Stimulated activated CD4-positive, alpha-beta T cell treated with anti-CD3 and anti-CD28 coated beads, TNF-alpha, amount 100 ng/mL, for 24 hours (primary cell): ENCODE measurements around the gene POLD4.
A peak's percentile ranks its signal among the peaks of the same experiment; 100 is the strongest.

Experiments used
- DNase-seq, 3 experiments: peaks; one replicate each; pipeline ENCODE4 v3.0.0-alpha.2; 2020; ENCODE audit warnings: low read depth in 3 of 3

The POLD4 gene

DNA sequence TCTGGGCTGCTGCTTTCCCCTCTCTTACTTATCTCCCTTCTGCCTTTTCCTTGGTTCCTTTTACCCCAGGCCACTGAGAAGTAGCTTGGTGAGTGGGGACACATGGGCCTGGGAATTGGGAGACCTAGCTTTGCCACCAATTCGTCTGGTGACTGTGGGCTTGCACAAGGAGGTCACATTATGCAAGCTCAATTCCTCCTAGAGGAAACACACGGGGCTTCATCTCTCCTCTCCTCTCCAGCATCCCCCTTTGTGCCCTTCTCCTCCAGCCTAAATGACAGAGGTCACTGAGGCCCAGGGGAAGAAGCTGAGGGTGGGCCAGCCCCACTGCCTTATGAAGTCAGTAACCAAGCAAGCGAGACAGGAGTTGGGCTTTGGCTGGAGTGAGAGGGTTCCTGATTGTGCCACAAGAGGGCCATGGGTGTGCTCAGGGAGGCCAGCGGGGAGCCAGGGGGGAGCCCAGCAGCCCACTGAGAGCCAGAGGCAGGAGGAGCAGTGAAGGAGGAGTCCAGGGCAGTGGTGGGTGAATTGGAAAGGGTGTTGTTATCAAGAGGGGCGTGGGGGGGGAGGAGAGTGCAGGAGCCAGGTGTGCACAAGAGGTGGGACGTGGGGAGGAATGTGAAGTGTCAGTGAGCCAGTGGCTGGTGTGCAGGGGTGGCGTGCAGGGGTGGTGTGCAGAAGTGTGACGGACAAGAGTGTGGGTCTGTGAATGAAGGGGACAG, 18.0 kb upstream of the POLD4 start:
- no peak for DNase-seq

DNA sequence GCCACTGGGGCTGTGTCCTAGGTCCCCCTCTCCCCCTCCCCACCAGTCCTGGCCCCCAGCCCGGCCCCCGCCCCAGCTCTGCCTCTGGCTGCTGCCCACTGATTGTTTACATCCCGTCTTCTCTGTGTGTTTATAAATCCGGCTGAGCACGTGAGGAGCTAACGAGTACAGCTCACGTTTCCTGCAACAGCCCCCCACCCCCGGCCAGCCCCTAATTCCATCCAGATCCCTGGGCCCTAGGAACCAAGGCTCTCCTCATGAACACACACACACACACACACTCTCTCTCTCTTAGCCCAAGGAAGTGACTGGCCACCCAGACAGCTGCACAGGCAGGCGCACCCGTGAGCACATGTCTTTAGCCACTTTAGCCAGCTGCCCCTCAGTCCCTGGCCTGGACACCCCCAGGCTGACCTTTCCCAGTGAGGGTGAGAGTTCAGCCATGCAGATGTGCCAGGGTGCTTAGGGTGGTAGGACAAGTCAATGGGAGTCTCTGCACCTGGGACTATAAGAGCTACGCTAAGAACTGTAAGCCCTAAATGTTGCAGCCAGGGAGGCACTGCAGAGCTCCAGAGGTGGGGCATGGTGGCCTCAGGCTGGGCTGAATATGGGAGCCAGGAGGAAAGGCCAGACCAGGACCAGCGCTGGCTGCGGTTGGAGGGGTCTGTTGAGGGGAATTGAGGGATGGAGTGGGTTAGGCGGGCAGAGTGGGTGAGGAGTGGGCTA, 17.2 kb upstream of the POLD4 start:
- DNase-seq = no peak

DNA sequence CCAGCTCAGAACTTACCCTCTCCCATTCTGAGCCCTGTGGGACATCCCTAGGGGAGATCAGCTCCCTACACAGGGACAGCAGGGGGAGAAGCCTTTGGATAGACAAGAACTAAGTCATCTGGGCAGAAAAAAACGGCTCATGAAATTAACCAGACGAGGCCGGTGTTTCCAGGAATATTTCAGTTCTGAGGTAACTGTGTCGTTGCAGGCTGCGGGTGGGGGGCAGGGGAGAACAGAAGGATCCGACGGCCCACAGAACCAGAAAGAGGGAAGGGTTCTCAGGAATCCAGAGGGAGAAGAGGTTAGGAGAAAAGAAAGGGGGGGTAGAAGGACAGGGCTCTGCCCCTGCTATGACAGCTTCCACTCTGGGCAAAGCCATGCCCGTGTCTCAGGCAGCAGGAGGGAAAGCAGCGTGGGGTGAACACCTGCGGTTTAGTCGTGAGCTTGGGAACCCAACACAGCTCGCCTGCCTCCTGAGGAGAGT, 16.5 kb upstream of the POLD4 start:
- DNase-seq = no peak

DNA sequence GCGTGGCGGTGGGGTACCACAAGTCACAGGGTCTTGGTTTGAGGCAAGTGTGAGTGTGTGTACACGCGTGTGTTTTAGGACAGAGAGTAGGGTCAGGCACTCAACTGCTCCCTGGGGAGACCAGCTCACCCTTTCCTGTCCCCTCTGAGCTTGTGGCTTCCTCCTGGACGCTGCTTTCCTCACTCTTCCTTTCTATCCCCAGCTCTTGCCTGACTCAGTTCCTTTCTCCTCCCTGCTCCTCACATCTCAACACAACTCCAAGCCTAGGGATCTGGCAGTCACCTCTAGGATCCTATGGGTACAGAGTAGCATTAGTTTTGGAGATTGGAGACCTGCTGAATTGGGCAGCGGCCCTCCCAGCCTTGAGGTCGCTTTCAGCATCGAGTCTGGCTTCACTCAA, 15.9 kb upstream of the POLD4 start:
- no peak for DNase-seq

DNA sequence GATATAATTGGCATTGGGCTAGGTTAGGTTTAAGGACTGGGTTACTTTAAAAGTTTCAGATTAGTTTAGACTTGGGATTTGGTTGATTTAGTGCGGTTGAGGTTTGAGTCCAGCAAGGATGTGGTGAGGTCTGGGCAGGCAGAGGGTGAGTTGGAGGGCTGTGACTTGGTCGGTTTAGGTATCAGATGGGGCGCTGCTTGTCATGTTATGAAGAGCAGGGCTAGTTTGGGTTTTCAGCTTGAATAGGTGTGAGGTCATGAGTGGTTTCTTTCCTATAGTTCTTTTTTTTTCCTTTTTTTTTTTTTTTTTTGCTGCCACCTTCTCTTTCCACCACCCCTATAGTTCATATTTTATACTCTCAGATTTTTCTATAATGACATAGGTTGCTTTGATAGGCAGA, 15.3 kb upstream of the POLD4 start:
- no peak for DNase-seq

DNA sequence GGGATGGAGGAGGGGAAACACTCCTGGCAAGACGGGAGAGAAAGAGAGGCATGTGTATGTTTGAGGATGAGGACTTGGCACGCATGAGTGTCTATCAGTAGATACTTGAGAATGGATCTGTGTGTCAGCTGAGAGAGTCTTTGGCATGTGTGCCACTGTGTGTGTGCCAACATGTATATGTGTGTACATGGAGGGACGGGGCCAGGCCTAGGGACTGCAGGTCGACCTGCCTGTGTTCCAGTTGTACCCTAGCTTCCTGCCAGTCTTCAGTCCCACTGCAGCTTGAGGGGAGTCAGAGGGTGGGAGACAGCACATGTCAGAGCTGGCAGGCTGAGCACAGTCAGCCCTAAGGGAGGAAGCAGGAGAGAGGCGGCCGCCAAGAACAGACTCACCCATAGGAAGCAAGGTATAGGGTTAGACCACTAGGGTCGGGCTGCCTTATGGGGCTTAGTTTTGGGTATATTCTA, 14.4 kb upstream of the POLD4 start:
- DNase-seq = no peak

DNA sequence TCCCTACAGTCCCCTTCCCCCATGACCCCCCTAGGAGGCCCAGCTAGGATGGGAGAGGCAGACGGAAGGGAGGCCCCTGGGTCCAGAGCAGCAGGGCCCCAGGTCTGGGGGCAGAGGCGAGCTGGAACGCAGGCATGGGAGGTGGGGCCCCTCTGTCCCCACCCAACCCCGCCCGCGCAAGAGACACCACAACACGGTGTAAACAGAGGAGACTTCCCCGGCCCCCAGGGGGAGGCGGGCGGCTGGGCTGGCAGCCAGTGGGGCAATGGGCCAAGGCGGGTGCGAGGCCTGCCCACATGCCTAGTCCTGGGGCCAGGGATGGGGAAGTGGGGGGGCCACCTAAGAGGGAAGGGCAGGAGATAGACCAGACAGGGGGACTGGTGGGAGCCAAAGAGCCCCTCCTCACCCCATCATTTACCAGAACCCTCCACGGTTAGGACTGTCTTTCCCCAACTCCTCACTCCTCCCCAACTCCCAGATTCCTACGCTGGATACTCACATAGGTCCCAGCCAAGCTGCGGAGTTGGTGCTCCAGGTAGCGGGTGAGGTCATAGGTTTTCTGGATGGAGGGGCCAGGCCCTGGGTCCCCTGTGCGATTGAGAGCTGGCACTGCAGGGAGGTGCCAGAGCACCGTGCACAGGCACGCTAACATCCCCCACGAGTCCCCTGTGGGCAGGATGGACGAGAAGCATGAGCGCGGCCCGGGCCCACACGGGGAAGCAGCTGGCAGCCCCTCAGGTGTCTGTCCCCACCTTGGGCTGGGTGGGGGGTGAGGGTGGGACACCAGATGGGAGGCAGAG, 13.8 kb upstream of the POLD4 start:
- DNase-seq = no peak

DNA sequence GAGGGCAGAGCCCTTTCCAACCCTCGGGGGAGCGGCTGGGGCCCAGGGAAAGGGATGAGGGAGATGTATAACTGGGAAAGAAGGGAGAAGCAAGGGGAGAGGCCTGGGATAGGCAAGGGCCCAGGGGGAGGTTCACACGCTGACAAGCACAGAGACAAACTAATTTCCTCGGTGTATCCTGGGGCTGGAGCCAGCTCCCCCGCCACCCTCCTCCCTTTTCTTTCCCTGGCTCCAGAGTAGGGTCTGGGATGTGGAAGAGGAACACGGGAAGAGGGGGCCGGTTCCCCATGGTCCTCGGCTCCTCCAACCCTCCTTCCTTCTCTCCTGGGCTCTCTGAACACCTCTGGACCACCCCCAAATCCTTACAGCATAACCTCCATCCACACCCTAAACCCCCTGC, 13.2 kb upstream of the POLD4 start:
- no peak for DNase-seq

DNA sequence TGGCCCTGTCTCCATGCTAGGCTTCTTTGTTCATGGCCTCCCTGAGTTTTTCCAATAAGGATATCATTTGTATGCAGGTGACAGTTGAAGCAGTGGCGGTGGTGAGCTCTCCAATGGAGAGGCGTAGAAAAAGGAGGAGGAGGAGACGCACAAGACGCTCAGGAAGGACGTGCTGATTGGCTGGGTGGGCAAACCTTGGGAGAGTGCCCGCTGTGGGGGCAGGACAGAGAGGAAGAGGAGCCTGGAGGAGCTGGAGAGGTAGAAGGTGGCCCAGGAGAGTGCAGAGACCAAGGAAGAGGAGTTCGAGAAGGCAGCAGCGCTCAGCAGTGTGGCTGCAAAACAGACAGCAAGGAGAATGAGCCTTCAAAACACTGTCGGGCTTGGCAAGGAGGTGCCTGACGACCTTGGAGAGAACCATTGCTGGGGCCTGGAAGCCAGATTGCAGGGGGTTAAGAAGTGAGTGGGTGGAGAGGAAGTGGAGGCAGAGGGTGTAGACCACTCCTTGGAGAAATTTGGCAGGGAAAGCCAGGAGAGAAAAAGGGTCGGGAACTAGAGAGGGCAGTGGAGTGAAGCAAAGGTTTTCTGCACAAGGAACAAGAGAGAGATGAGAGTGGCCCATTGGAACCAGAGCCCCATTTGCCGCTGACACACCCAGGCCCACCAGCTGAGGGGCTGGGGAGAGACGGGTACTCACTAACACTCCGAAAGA, 12.5 kb upstream of the POLD4 start:
- no peak for DNase-seq

DNA sequence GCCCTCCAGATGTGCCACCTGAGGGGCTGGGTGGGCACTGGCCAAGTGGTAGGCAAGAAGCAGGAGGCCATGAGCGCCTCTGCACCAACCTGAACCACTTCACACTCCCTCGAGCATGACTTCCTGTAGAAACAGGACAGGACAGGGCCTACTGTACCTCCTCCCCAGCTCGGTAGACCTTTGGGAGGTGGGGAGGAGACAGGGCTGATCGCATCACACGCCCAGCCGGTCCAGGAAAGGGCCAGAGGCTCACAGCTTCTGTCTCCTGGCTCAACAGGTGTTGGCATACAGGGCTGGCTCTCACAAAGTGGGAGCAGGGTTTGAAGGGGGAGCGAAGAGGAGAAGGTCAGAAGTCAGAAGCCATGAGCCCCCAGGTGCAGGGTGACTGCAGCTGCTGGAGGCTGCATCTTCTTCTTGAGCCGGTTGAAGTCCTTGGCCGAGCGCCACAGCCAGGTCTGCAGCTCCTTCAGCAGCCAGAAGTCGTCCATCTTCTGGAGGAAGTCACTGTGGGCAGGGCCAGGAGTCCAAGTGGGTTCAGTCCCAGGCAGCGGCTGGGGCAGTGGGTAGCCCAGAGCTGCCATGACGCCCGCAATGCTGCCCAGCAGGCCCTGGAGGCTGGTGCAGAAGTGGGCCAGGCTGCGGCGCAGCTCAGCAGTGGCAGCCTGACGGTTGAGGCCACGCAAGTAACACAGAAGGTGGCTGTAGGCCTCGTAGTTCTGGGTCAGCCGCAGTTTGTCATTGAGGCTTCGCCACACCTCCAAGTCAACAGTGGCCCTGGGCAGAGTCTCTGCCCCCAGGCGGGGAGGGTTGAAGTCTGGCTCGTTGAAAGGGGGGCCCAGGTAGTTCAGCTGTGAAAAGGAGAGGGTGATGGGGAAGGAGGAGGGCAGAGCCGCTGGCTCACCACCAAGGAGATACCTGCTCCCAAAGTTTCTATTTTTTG, 11.7 kb upstream of the POLD4 start:
- DNase-seq = no peak

DNA sequence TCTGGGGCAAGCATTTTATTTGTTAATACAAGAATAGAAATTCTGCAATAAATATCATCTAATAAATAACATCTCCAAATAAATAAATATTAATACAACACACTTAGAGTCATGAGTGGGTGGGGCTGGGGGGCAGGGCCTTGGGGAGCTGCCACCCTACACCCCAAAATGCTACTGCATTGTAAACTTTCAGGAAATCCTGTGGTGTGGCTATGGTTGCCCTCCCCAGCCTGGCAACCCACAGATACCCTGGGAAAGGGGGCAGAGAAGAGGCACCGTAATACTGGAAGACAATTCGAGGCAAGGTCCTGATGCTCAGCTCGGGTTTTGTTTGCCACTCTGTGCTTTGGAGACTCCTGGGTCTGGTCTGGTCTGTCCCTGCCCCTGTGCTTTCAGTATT, 10.8 kb upstream of the POLD4 start:
- no peak for DNase-seq

DNA sequence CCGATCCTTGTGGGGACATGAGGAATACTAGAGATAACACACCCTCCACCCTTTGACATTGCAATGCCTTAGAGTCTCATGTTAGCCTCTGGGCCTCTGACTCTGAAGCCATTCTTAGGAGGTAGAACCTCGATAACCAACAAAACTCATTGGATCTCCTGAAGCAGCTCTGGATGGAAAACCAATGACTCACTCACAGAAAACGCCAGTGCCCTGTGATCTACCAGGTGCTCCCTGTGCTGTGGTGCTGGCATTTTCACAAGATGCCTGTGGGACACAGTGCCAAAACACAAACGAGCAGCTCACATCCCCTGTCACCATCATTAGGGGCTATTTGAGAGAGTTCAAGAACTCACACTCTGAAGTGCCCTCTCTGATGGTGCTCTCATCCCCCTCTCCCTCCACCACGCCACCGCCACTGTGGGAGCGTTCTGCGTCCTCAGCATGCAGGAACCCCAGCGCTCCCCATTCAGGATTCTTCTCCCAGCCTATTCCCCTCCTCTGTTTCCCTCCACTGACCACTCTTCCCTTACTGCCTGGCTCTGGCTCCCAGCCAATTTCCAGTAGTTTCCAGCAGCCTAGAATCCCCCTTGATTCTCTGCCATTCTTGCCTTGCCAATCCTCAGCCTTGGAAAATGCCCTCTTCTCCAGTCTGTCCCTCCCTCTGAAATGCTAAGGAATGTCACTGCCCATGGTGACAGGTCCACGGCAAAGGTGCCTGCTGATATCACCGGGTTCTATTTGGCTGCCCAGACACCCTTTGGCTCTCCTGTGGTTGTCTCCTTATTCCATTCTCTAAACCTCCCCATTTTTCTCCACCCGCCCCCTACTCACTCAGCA, 4.7 kb upstream of the POLD4 start:
- DNase-seq = no peak

DNA sequence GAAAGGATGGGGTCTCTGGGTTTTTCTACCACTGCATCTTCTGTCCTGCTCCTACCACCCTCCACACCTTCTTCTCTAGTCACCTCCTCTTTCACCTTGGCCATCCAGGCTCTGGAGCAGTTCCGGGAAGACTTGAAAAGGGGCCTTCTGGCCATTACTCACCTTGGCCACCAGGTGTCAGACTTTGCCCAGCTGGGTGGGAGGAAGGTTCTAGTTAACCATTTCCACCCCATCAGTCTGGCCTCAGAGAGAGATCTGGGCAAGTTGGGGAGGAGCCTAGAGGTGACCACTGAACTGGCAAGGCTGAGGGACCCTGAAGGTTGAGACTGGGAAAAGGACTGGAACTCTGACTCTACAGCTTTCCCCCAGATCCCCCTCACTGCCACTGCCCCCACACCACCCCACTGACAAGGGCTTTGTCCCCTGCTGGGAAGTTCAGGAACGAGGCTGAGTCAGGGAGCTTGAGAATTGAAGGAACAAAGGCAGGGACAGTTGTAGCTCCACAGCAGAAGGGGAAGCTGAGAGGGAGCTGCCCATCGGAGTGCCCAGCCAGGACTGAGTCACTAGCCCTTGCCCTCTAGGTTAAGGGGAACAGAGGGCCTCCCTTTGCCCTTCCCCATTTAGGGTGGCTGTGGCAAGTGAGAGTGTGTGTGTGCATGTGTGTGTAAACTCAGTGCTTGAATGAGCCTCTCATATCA, 3.7 kb upstream of the POLD4 start:
- peak; percentile 50 to 57 (median 52) for DNase-seq

DNA sequence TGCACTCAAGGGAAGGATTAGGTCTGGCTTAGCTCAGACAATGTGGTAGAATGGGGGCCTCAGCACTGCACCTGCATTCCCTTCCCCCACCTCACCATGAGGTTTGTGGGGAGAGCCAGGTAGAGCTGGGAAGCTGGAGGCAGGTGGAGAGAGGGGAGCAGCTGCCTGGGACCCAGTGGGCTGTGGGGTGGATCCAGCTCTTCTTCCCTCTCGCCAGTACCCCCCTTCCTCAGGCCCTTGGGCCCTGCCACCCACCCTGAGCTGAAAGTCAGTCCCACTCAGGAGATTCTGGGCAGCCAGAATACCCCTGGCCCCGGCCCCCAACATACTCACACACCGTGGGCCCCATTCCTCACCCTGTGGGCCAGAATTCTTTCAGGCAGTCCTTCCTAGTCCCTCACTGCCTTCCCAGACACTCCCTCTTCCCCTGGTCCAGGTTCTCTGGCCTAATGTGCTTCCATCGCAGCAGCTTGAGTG, 3.1 kb upstream of the POLD4 start:
- DNase-seq = no peak

DNA sequence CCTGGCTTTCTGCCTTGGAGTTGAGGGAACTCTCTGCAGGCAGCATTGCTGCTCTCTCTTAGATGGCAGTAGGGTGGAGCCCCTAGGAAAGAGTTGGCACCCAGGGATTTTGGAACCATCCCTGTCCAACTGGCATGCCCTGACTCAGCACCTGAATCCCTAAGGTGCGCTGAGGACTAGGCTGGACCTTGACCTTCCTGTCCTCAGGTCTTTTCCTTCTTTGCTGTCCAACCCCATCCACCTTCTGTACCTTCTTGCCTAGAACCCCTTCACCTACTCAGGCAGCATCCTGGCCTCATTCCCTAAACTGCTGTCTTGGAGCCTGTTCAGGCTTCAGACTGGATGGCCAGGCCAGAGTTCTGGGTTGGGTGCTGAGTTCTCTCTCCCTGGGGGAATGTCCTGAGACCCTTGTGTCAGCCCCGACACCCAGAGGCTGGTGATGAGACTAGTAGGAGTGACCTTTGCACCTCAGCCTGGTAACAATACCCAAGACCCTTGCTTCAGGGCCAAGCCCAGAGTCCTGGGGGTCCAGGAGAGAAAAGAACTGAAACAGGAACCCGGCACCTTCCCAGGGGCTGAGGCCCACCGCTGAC, 2.5 kb upstream of the POLD4 start:
- no peak for DNase-seq

DNA sequence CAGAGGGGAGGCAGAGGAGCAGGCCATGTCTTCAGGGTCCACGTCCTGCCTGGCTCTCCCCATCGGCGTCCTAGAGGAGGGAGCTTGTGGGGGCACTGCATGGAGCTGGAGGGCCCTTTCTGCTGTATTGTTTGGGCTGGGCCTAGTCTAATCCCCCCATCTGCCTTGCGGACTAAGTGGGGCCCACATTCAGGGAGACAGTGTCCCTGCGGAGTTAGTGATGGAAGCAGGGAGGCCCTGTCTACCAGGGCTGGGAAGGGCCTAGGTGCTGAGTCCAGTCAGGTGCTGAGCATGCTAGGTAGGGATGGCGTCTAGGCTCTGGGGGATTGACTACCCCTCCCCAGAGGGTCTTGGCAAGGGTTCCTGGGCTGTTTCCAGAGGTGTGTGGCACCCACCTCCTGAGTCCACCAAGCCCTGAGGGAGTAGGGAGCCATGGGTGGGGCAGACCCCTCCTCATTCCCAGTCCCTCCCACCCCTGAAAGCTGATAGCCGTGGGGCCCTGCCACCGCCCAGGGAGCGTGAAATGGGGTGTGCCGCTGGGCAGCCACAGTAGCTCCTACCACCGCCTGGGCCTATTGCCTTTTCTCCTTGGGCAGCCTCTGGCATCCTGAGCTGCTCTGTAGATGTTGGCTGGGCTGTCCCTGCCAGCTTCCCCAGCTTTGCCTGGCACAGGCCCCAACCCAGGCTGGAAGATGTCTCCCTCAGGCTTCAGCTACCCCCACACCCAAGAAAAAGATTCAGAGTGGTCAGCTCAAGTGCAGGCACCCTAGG, 1.9 kb upstream of the POLD4 start:
- no peak for DNase-seq

DNA sequence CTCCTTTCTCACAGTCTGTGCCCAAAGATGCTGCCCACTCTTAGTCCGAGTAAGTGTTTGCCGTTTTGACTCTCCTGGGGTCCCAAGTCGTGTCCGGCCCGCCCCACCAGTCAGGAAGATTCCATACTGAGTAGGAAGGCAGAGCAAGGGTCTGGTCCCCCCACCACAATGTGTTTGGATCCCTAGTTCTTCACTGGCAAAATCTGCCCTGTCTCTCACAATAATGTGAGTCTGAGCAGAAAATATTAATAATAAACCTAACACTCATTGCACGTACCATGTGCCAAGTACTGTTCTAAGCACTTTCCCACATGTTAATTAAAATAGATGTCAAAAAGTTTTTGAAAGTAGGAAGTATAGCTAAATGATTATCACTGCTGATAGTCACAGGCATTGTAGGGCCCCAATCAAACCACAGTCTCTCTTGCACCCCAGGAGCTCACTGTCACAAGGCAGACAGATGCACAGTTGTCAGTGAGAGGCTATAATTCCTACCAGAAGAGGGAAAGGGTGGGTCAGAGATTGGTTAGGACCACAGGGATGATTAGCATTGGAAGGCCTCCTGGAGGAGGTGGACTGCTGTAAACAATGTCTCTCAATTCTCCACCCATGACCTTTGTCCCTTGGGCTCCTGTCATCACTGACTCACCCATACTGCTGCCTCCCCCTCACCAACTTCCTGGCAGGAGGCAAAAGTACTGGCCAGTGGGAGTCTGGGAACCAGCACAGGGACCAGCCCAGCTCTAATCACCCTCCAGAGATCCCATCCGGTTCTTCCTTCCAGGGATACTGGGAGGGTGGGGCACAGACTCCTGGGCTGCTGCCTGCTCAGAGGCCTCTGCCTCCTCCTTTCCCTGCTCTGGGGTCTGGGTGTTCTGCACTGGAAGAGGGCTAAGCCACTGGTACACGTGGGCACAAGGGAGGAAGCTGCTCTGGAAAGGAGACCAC, 1.0 kb upstream of the POLD4 start:
- DNase-seq = no peak
